COR-L47 (cell line): ENCODE data around the gene TDRD7.
"Not testable (repeated sequence)": the region's sequence is repeated elsewhere in the genome, so short reads cannot be mapped to it uniquely, and the experiment has no call there.

Experiments
- DNase-seq: peaks from one replicate; lab custom pipeline; 2025; lab: John Stamatoyannopoulos, UW

TDRD7 gene

DNA sequence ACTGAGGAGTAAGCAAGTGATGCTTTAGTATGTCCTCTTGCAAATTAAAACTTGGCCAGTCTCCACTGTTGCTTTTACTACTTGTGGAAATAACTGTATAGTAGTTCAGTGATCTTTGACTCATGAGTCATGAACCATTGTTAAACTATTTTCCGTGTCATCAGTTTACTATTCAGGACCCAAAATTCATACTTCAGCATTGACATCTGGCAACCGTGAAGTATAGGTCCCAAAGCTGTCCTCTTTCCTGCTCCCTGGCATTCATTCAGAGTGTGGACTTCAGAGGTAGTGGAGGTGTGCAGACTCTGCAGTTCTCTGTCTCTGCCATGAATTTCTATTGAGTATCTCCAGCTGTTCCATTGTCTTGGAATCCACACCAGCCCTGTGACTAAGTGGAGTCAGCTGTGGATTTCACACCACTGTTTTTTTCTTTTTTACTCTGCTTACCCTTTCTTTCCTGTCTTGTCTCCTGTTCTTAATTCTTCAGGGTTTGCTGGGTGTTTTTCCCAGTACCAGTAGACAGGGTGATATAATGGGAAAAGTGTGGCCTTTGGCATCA lies 7.5 kb downstream of the TDRD7 start:
- DNase-seq: no peak

DNA sequence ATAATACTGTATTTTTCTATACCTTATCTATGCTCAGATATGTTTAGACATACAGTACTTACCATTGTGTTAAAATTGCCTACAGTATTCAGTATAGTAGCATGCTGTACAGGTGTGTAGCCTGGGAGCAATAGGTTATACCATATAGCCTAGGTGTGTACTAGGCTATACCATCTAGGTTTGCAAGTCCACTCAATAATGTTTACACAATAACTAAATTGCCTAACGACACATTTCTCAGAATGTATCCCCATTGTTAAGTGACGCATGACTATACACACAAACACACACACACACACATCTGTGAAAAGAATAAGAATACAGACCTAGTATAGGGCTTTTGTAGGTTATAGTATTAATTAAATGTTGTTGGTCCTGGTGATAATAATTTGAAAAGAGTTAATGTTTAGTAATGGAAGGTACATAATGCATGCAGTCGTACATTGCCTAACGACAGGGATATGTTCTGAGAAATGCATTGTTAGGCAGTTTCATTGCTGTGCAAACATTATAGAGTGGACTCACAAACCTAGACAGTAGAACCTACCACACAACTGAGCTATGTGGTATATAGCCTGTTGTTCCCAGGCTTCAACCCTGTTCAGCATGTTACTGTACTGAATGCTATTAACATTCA lies 13.6 kb downstream of the TDRD7 start:
- DNase-seq: peak; percentile 2

GRCh38 chr9:97425973-97426336 lies 14.1 kb downstream of the TDRD7 start:
- DNase-seq: no peak

DNA sequence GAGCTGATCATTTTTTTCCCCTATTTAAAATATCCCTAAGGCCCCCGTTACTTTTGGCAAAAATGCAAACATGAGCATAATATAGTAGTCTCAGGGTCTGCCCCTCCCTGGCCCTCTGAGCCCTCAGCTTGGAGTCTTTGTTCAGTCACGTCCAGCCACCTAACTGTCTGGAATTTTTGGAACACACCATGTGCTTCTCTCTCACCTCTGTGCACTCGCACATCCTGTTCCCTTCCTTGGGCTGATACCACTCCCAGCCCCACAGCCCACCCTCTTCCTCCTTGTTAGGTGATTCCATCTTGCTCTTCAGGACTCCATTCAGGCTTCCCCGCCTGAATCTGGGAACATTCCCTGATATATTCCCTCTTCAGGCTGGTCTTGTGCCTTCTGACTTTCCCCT lies 16.0 kb downstream of the TDRD7 start:
- DNase-seq: no peak

- DNase-seq: no peak
Measured at GRCh38 chr9:97430316-97431043, 18.6 kb downstream of the TDRD7 start.

DNA sequence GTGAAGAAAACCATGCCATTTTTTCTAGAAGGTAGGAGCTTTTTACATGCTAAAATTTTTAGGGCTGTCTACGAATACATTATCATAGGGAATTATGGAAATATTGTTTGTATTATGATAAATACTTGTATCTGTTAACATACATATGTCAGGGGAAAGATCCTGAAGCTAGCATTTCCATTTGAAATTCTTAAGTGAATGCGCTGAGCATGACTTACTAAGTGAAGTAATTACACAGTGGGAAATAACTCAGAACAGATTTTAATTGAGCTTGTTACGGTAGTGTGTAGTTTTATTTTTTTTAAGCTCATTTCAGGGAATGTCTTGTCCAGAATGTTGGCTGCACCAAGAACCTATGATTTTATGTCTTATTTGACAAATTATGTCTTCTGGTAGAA lies 19.1 kb downstream of the TDRD7 start:
- DNase-seq: no peak

DNA sequence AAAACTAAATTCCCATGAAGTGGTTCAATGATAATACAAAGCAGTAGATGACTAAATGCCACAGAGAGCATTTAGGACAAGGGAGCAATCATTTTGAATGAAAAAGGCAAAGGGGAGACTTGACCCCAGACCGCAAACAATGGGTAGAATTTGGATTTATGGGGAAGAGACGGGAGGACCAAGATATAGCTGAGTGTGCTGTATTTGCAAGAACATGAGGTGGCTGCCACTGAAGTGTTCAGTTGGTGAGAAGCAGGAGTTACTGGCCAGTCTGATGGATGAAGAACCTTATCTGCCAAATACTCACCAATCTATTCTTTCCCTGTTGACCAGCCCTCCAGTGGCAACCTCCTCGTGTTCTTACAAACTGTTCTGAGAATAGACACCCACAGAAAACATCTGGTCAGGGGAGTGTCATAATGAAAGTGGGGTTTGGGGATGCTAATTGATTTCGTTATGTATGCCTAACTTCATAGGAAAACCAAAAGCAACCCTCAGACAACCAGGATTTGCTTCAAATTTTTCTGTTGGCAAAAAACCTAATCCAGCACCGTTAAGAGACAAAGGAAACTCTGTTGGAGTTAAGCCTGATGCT lies 19.8 kb downstream of the TDRD7 start:
- DNase-seq: no peak

- no peak for DNase-seq
Measured at GRCh38 chr9:97437051-97437600, 25.2 kb downstream of the TDRD7 start.

GRCh38 chr9:97438257-97438656 lies 26.4 kb downstream of the TDRD7 start:
- DNase-seq: no peak

GRCh38 chr9:97438666-97439065 lies 26.8 kb downstream of the TDRD7 start:
- no peak for DNase-seq

- no peak for DNase-seq
Measured at GRCh38 chr9:97440160-97440559, 28.3 kb downstream of the TDRD7 start.

- DNase-seq: no peak
Measured at GRCh38 chr9:97441729-97442128, 29.8 kb downstream of the TDRD7 start.

DNA sequence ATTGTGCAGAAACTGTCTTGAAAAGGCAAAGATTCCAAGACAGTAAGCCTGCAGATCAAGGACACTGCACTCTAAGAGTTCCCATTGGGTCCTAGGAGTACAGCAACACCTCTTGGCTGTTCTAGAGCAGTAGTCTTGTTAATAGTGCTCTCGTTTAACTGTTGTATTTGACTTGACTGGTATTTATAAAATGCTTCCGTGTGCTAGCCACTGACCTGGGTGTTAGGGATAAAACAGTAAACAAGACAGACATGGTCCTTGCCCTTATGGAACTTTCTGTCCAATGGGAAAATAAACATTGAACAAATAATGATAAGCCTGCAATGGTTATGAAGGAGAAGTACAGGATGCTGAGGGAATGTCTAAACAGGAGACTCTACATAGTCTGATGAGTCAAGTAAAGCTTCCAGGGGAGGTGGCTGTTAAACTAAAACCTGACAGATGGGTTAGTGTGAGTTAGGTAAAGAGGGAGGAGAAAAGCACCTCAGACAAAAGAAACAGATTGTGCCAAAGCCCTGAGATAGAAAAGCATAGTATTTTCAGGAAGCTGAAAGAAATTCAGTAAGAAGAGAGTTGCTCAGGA lies 33.3 kb downstream of the TDRD7 start:
- no peak for DNase-seq

DNA sequence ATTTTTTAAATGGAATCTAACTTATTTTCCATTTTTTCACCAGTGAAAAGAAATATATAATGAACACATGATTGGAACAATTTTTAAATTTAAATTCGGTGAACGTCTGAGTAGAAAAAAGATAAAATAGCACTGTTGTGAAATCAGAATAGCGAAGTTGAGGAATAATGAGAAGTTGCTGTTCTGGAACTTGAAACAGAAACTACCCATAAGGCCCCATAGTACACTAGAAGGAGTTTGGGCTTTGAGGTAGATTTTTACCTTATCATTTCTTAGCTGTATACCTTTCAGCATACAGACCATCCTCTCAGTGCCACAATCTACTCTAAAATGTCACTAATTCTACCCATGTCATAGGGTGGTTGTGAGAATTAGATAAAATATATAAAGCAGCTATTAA lies 35.1 kb downstream of the TDRD7 start:
- no peak for DNase-seq

GRCh38 chr9:97453573-97453972 lies 41.7 kb downstream of the TDRD7 start:
- not testable (repeated sequence) for DNase-seq

DNA sequence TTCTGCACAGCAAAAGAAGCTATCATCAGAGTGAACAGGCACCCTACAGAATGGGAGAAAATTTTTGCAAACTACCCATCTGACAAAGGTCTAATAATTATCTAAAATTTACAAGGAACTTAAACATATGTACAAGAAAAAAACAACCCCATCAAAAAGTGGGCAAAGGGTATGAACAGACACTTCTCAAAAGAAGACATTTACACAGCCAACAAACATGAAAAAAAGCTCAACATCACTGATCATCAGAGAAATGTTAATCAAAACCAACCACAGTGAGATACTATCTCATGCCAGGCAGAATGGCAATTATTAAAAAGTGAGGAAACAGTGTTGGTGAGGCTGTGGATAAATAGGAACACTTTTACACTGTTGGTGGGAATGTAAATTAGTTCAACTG lies 44.9 kb downstream of the TDRD7 start:
- DNase-seq: not testable (repeated sequence)

- DNase-seq: no peak
Measured at GRCh38 chr9:97459326-97459725, 47.4 kb downstream of the TDRD7 start.

DNA sequence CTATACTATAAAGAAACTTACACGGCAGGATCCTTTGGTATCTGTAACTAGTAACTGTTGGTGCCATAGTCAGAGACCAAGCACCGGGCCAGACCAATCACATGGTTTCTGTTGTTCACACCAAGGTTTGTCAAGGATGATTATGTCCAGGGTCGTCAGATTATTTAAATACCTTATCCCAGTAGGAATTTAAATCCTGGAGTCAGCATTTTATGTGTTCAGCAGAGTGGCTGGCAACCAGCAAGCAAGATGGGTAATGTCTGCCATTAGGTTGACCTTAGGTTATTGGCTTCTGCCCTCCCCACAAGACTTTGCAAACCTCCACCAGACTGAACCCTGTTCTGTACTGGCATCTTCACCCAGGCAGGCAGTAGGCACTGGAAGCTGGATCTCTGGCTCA lies 50.3 kb downstream of the TDRD7 start:
- no peak for DNase-seq

DNA sequence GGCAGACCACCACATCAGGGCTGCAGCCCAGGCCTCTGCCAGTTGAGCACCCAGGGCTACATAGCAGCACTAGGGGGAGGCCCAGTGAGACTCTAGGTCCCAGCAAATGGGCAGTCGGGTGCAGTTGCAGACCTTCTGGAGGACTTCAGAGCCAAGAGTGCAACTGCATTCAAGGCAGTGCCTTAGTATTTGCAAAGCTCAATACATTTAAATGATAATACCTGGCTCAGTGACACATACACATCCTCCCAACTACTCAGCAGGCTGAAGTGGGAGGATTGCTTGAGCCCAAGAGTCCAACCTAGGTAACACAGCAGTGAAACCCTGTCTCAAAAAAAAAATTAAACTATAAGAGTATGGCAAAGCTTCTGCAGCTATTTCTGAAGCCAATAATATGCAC lies 51.0 kb downstream of the TDRD7 start:
- DNase-seq: no peak

- peak; percentile 24 for DNase-seq
Measured at GRCh38 chr9:97468658-97469448, 57.0 kb downstream of the TDRD7 start.

DNA sequence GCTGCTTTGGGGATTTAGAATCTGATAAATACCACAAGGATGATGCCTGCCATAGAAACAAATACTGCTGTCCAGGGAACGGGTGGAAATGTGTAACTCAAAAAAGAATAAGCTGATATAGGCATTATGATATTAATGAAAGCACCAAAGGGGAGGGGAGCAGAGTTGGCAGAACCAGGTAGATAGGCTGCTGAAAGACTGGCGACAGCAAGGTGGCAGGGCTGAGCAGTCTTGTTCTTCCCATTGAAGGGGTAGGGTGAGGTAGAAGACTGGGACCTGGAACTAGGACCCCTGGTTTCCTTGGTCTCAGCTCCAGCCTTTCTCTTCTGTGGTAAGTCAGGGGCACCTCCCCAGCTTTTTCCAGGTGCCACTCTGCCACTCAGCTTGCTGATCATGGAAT lies 58.2 kb downstream of the TDRD7 start:
- no peak for DNase-seq

- no peak for DNase-seq
Measured at GRCh38 chr9:97473717-97474116, 61.8 kb downstream of the TDRD7 start.
